WTC11 (cell line): ENCODE results near the gene HSD3B7. TPM values are rescaled to one million over a fixed set of nuclear protein-coding genes. Genes with fewer than 3 reads are reported as not detected.

Experiments
- ATAC-seq: fragments of 200-7000 bp; cut with Tn5 transposase; 2 replicates; pipeline ENCODE4 v1.10.0; 2021; ENCODE audit warnings: mild to moderate bottlenecking, moderate library complexity
- CTCF ChIA-PET: fragments of 300-600 bp; sonication (Branson Sonifier 250); formaldehyde crosslinking; loops from one replicate; lab custom pipeline; 2021; ENCODE audit warnings: antibody characterized with exemption; lab: Charles Lee
- POLR2A ChIA-PET: fragments of 350-600 bp; sonication (Branson Sonifier 250); formaldehyde crosslinking; loops from one replicate; lab custom pipeline; 2021; ENCODE audit warnings: antibody characterized with exemption; lab: Charles Lee
- DNase-seq: peaks from one replicate; pipeline ENCODE4 v3.0.0; 2021; ENCODE audit warnings: low spot score
- H3K27ac Mint-ChIP-seq: 2 replicates; pipeline ENCODE4 v1.8.0; 2021; ENCODE audit warnings: mixed read lengths
- H3K27me3 Mint-ChIP-seq: 2 replicates; pipeline ENCODE4 v1.8.0; 2021; ENCODE audit warnings: low read depth, mild to moderate bottlenecking, moderate library complexity, mixed read lengths
- H3K36me3 Mint-ChIP-seq: 2 replicates; pipeline ENCODE4 v1.8.0; 2021; ENCODE audit warnings: mixed read lengths
- H3K4me1 Mint-ChIP-seq: 2 replicates; pipeline ENCODE4 v1.8.0; 2022; ENCODE audit warnings: mixed read lengths
- H3K4me3 Mint-ChIP-seq: 2 replicates; pipeline ENCODE4 v1.8.0; 2021; ENCODE audit warnings: mild to moderate bottlenecking, moderate library complexity, mixed read lengths
- H3K9me3 Mint-ChIP-seq: 2 replicates; pipeline ENCODE4 v1.8.0; 2021; ENCODE audit warnings: mixed read lengths
- ATF2 ChIP-seq: sonication (generic); formaldehyde crosslinking; IDR thresholded peaks from 2 replicates; pipeline ENCODE4 v1.8.1; 2022; ENCODE audit warnings: low read depth, missing genetic modification reagents, borderline replicate concordance
- CBFB ChIP-seq: sonication (generic); formaldehyde crosslinking; IDR thresholded peaks from 2 replicates; pipeline ENCODE4 v1.8.1; 2022; ENCODE audit warnings: mild to moderate bottlenecking, low read depth, missing genetic modification reagents
- CREB1 ChIP-seq: sonication (generic); formaldehyde crosslinking; IDR thresholded peaks from 2 replicates; pipeline ENCODE4 v1.8.0; 2023; ENCODE audit warnings: mild to moderate bottlenecking, missing genetic modification reagents
- ESRRA ChIP-seq: sonication (generic); formaldehyde crosslinking; IDR thresholded peaks from 2 replicates; pipeline ENCODE4 v1.8.1; 2022; ENCODE audit warnings: mild to moderate bottlenecking, missing genetic modification reagents, borderline replicate concordance
- ETV6 ChIP-seq: sonication (generic); formaldehyde crosslinking; IDR thresholded peaks from 2 replicates; pipeline ENCODE4 v1.8.1; 2022; ENCODE audit warnings: mild to moderate bottlenecking, missing genetic modification reagents
- GABPB1 ChIP-seq: sonication (generic); formaldehyde crosslinking; IDR thresholded peaks from 2 replicates; pipeline ENCODE4 v1.8.1; 2023; ENCODE audit warnings: mild to moderate bottlenecking, missing genetic modification reagents
- HMGA2 ChIP-seq: fragments of 250-450 bp; sonication (Bioruptor Pico); IDR thresholded peaks from 2 replicates; pipeline ENCODE4 v1.4.0; 2021; ENCODE audit warnings: mild to moderate bottlenecking, moderate library complexity
- MYBL2 ChIP-seq: sonication (generic); formaldehyde crosslinking; IDR thresholded peaks from 2 replicates; pipeline ENCODE4 v1.8.1; 2023; ENCODE audit warnings: mild to moderate bottlenecking, moderate library complexity, missing genetic modification reagents
- NR2C2 ChIP-seq: sonication (generic); formaldehyde crosslinking; IDR thresholded peaks from 2 replicates; pipeline ENCODE4 v1.8.0; 2022; ENCODE audit warnings: mild to moderate bottlenecking, missing genetic modification reagents
- SMAD3 ChIP-seq: sonication (generic); formaldehyde crosslinking; IDR thresholded peaks from 2 replicates; pipeline ENCODE4 v1.8.0; 2022; ENCODE audit warnings: missing genetic modification reagents, mild to moderate bottlenecking, borderline replicate concordance
- SMAD4 ChIP-seq: sonication (generic); formaldehyde crosslinking; IDR thresholded peaks from 2 replicates; pipeline ENCODE4 v1.8.0; 2022; ENCODE audit warnings: mild to moderate bottlenecking, missing genetic modification reagents
- ZBTB21 ChIP-seq: sonication (generic); formaldehyde crosslinking; IDR thresholded peaks from 2 replicates; pipeline ENCODE4 v1.8.1; 2023; ENCODE audit warnings: mild to moderate bottlenecking, missing genetic modification reagents, borderline replicate concordance
- ZNF396 ChIP-seq: fragments of 250-450 bp; sonication (Bioruptor Pico); IDR thresholded peaks from 2 replicates; pipeline ENCODE4 v1.8.0; 2021; ENCODE audit warnings: mild to moderate bottlenecking, moderate library complexity, borderline replicate concordance
- ZNF416 ChIP-seq: fragments of 250-450 bp; sonication (Bioruptor Pico); IDR thresholded peaks from 2 replicates; pipeline ENCODE4 v1.9.0; 2021; ENCODE audit warnings: mild to moderate bottlenecking, inconsistent platforms
- ZNF532 ChIP-seq: fragments of 250-450 bp; sonication (Bioruptor Pico); IDR thresholded peaks from 2 replicates; pipeline ENCODE4 v1.9.0; 2021; ENCODE audit warnings: mild to moderate bottlenecking, borderline replicate concordance
- ZNF671 ChIP-seq: fragments of 250-450 bp; sonication (Bioruptor Pico); IDR thresholded peaks from 2 replicates; pipeline ENCODE4 v1.8.0; 2021; ENCODE audit warnings: mild to moderate bottlenecking
- total RNA-seq: library from RNA; stranded (reverse); gene quantifications from 3 replicates; pipeline ENCODE4 v1.2.3, GENCODE V29; 2021
- TF ChIP-seq, protein P1 (sequence below): fragments of 200-600 bp; IDR thresholded peaks from 2 replicates; pipeline ENCODE4 v1.8.0; 2022; ENCODE audit warnings: antibody characterized with exemption
- TF ChIP-seq, protein P2 (sequence below): fragments of 250-450 bp; sonication (Bioruptor Pico); IDR thresholded peaks from 2 replicates; pipeline ENCODE4 v1.8.0; 2021; ENCODE audit warnings: mild to moderate bottlenecking
- TF ChIP-seq, protein P3 (sequence below): sonication (generic); formaldehyde crosslinking; IDR thresholded peaks from 2 replicates; pipeline ENCODE4 v1.8.0; 2022; ENCODE audit warnings: mild to moderate bottlenecking, missing genetic modification reagents
- TF ChIP-seq, protein P4 (sequence below): fragments of 250-450 bp; sonication (Bioruptor Pico); IDR thresholded peaks from 2 replicates; pipeline ENCODE4 v1.9.0; 2021; ENCODE audit warnings: mild to moderate bottlenecking
- TF ChIP-seq, protein P5 (sequence below): sonication (generic); formaldehyde crosslinking; conservative IDR thresholded peaks from 2 replicates; pipeline ENCODE4 v1.8.1; 2023; ENCODE audit warnings: mild to moderate bottlenecking, low read depth, missing genetic modification reagents, moderate library complexity

Gene HSD3B7
- total RNA-seq, 1 experiment from 2014 or later = 4.5 TPM

DNA sequence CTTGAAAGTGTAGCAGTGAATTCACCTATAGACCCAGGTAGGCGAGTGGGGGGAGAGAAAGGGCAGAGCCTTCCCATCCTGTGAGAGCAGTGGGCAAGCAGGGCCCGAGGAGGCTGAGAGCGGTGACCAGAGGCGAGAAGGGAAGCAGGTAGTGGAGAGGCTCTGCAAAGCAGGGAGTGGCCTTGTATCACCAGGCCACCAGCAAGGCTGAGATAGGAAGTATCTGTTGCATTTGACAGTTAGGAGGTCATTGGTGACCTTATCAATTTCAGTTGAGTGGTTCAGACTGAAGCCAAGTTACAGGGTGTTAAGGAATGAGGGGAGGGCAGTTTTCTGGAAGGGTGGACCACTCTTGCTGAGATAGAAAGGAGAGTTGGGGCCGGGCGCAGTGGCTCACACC is 10.7 kb upstream of the HSD3B7 start:
- CTCF ChIA-PET = no interaction called here
- POLR2A ChIA-PET = interaction anchor here (0.6 kb wide), 1 partner anchor 895 kb away, joined by 4 read pairs; no protein-coding TSS in a partner anchor
- Mint-ChIP-seq H3K9me3 (no peaks in the 10 kb centered on the region), H3K27me3 (peaks cover 2% of the 10 kb centered on the region; the same call in 1 of the 2 replicates), H3K36me3 (peaks cover 65% of the 10 kb centered on the region), H3K27ac (no peak overlapping the region), H3K4me1 (no peaks in the 10 kb centered on the region), H3K4me3 (no peak overlapping the region)
- ATAC-seq (no peak), DNase-seq (no peak)
- TF ChIP-seq CREB1 (CRISPR knock-in tag) (no peak), SMAD3 (CRISPR knock-in tag) (no peak), SMAD4 (CRISPR knock-in tag) (no peak)
- TF ChIP-seq, protein P1, sequence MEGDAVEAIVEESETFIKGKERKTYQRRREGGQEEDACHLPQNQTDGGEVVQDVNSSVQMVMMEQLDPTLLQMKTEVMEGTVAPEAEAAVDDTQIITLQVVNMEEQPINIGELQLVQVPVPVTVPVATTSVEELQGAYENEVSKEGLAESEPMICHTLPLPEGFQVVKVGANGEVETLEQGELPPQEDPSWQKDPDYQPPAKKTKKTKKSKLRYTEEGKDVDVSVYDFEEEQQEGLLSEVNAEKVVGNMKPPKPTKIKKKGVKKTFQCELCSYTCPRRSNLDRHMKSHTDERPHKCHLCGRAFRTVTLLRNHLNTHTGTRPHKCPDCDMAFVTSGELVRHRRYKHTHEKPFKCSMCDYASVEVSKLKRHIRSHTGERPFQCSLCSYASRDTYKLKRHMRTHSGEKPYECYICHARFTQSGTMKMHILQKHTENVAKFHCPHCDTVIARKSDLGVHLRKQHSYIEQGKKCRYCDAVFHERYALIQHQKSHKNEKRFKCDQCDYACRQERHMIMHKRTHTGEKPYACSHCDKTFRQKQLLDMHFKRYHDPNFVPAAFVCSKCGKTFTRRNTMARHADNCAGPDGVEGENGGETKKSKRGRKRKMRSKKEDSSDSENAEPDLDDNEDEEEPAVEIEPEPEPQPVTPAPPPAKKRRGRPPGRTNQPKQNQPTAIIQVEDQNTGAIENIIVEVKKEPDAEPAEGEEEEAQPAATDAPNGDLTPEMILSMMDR = no peak
- TF ChIP-seq, protein P2, sequence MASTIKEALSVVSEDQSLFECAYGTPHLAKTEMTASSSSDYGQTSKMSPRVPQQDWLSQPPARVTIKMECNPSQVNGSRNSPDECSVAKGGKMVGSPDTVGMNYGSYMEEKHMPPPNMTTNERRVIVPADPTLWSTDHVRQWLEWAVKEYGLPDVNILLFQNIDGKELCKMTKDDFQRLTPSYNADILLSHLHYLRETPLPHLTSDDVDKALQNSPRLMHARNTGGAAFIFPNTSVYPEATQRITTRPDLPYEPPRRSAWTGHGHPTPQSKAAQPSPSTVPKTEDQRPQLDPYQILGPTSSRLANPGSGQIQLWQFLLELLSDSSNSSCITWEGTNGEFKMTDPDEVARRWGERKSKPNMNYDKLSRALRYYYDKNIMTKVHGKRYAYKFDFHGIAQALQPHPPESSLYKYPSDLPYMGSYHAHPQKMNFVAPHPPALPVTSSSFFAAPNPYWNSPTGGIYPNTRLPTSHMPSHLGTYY (CRISPR knock-in tag) = no peak

- ATAC-seq (no peak), DNase-seq (no peak)
- H3K4me1 Mint-ChIP-seq = no peaks in the 10 kb centered on the region
- H3K27ac Mint-ChIP-seq = peak overlapping the region; percentile 32; the same call in 1 of the 2 replicates
- ChIA-PET POLR2A (no interaction called here), CTCF (interaction anchor here (2.3 to 2.8 kb wide), 2 partner anchors 9 to 22 kb away, joined by 12 read pairs; partner anchors contain the start of gene HSD3B7)
- H3K9me3 Mint-ChIP-seq = no peaks in the 10 kb centered on the region
- H3K4me3 Mint-ChIP-seq = no peak overlapping the region
- peaks cover 59% of the 10 kb centered on the region for H3K36me3 Mint-ChIP-seq
- peaks cover 2% of the 10 kb centered on the region; the same call in 1 of the 2 replicates for H3K27me3 Mint-ChIP-seq
- TF ChIP-seq GABPB1 (CRISPR knock-in tag) (no peak), ETV6 (CRISPR knock-in tag) (no peak), ZNF416 (CRISPR knock-in tag) (no peak), ESRRA (no peak), ZBTB21 (CRISPR knock-in tag) (no peak), SMAD3 (CRISPR knock-in tag) (no peak), ZNF396 (CRISPR knock-in tag) (no peak), CBFB (no peak), NR2C2 (CRISPR knock-in tag) (no peak), ZNF532 (CRISPR knock-in tag) (no peak), HMGA2 (CRISPR knock-in tag) (no peak), MYBL2 (CRISPR knock-in tag) (no peak), ZNF671 (CRISPR knock-in tag) (no peak), ATF2 (CRISPR knock-in tag) (no peak)
- TF ChIP-seq, protein P3, sequence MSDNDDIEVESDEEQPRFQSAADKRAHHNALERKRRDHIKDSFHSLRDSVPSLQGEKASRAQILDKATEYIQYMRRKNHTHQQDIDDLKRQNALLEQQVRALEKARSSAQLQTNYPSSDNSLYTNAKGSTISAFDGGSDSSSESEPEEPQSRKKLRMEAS (CRISPR knock-in tag) = no peak
- TF ChIP-seq, protein P4, sequence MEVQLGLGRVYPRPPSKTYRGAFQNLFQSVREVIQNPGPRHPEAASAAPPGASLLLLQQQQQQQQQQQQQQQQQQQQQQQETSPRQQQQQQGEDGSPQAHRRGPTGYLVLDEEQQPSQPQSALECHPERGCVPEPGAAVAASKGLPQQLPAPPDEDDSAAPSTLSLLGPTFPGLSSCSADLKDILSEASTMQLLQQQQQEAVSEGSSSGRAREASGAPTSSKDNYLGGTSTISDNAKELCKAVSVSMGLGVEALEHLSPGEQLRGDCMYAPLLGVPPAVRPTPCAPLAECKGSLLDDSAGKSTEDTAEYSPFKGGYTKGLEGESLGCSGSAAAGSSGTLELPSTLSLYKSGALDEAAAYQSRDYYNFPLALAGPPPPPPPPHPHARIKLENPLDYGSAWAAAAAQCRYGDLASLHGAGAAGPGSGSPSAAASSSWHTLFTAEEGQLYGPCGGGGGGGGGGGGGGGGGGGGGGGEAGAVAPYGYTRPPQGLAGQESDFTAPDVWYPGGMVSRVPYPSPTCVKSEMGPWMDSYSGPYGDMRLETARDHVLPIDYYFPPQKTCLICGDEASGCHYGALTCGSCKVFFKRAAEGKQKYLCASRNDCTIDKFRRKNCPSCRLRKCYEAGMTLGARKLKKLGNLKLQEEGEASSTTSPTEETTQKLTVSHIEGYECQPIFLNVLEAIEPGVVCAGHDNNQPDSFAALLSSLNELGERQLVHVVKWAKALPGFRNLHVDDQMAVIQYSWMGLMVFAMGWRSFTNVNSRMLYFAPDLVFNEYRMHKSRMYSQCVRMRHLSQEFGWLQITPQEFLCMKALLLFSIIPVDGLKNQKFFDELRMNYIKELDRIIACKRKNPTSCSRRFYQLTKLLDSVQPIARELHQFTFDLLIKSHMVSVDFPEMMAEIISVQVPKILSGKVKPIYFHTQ = no peak
- TF ChIP-seq, protein P5, sequence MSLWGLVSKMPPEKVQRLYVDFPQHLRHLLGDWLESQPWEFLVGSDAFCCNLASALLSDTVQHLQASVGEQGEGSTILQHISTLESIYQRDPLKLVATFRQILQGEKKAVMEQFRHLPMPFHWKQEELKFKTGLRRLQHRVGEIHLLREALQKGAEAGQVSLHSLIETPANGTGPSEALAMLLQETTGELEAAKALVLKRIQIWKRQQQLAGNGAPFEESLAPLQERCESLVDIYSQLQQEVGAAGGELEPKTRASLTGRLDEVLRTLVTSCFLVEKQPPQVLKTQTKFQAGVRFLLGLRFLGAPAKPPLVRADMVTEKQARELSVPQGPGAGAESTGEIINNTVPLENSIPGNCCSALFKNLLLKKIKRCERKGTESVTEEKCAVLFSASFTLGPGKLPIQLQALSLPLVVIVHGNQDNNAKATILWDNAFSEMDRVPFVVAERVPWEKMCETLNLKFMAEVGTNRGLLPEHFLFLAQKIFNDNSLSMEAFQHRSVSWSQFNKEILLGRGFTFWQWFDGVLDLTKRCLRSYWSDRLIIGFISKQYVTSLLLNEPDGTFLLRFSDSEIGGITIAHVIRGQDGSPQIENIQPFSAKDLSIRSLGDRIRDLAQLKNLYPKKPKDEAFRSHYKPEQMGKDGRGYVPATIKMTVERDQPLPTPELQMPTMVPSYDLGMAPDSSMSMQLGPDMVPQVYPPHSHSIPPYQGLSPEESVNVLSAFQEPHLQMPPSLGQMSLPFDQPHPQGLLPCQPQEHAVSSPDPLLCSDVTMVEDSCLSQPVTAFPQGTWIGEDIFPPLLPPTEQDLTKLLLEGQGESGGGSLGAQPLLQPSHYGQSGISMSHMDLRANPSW = no peak
Measured at GRCh38 chr16:30976486-30976885, 8.5 kb upstream of the HSD3B7 start.
